Hepatocyte (in vitro differentiated cells): ENCODE measurements around the gene COP1.

Experiments used
- EZH2 ChIP-seq: fragments of 200-600 bp; sonication (generic); IDR thresholded peaks from 2 replicates; pipeline ENCODE4 v1.6.1; 2016; ENCODE audit warnings: antibody characterized with exemption, mild to moderate bottlenecking, borderline replicate concordance
- EZH2phosphoT487 ChIP-seq: fragments of 200-600 bp; sonication (generic); IDR thresholded peaks from one replicate; pipeline ENCODE4 v1.6.1; 2018; ENCODE audit warnings: antibody characterized with exemption, mild to moderate bottlenecking, low read depth, moderate library complexity; ENCODE audit not compliant: unreplicated experiment, severe bottlenecking
- TF ChIP-seq, protein P1 (sequence below): fragments of 200-600 bp; sonication (generic); IDR thresholded peaks from 2 replicates; pipeline ENCODE4 v1.5.1; 2016; ENCODE audit warnings: antibody characterized with exemption, mild to moderate bottlenecking; ENCODE audit not compliant: poor library complexity

- no peak for TF ChIP-seq EZH2
- TF ChIP-seq, protein P1, sequence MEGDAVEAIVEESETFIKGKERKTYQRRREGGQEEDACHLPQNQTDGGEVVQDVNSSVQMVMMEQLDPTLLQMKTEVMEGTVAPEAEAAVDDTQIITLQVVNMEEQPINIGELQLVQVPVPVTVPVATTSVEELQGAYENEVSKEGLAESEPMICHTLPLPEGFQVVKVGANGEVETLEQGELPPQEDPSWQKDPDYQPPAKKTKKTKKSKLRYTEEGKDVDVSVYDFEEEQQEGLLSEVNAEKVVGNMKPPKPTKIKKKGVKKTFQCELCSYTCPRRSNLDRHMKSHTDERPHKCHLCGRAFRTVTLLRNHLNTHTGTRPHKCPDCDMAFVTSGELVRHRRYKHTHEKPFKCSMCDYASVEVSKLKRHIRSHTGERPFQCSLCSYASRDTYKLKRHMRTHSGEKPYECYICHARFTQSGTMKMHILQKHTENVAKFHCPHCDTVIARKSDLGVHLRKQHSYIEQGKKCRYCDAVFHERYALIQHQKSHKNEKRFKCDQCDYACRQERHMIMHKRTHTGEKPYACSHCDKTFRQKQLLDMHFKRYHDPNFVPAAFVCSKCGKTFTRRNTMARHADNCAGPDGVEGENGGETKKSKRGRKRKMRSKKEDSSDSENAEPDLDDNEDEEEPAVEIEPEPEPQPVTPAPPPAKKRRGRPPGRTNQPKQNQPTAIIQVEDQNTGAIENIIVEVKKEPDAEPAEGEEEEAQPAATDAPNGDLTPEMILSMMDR: no peak
- TF ChIP-seq EZH2phosphoT487: no peak
Measured at GRCh38 chr1:176187001-176187400, 20.1 kb downstream of the COP1 start.
